ENCODE results near the gene CD163L1.
A peak's percentile ranks its signal among the peaks of the same experiment; 100 is the strongest.

The CD163L1 gene

GRCh38 chr12:7472060-7472459 is 28.1 kb upstream of the CD163L1 start:
- no peaks in the 10 kb centered on the region for H3K27me3 Mint-ChIP-seq (ENCODE audit: low read depth, poor library complexity)
- no peaks in the 10 kb centered on the region for H3K4me1 Mint-ChIP-seq
- H3K36me3 Mint-ChIP-seq (ENCODE audit: low read depth), result no peaks in the 10 kb centered on the region
- no peak overlapping the region for H3K27ac Mint-ChIP-seq
- H3K9me3 Mint-ChIP-seq, result peaks cover 29% of the 10 kb centered on the region
- TF ChIP-seq CTCF (IDR thresholded peaks at IDR 0.05), result no peak
- no peak overlapping the region for H3K4me3 Mint-ChIP-seq
- no peak for DNase-seq

GRCh38 chr12:7460375-7461259 is 16.7 kb upstream of the CD163L1 start:
- peak; percentile 93 for TF ChIP-seq CTCF (IDR thresholded peaks at IDR 0.05)
- peak; percentile 69 for DNase-seq
- Mint-ChIP-seq H3K27me3 (ENCODE audit: low read depth, poor library complexity) (peaks cover 4% of the 10 kb centered on the region), H3K9me3 (no peaks in the 10 kb centered on the region), H3K36me3 (ENCODE audit: low read depth) (no peaks in the 10 kb centered on the region), H3K4me3 (no peak overlapping the region), H3K4me1 (no peaks in the 10 kb centered on the region), H3K27ac (no peak overlapping the region)

- no peak overlapping the region for H3K27ac Mint-ChIP-seq
- H3K27me3 Mint-ChIP-seq (ENCODE audit: low read depth, poor library complexity), result peaks cover 4% of the 10 kb centered on the region
- H3K4me3 Mint-ChIP-seq, result no peak overlapping the region
- H3K36me3 Mint-ChIP-seq (ENCODE audit: low read depth), result no peaks in the 10 kb centered on the region
- DNase-seq, result no peak
- no peaks in the 10 kb centered on the region for H3K9me3 Mint-ChIP-seq
- no peaks in the 10 kb centered on the region for H3K4me1 Mint-ChIP-seq
- TF ChIP-seq CTCF (IDR thresholded peaks at IDR 0.05), result no peak
Measured at GRCh38 chr12:7459973-7460372, 16.0 kb upstream of the CD163L1 start.

- Mint-ChIP-seq H3K4me3 (no peak overlapping the region), H3K27me3 (ENCODE audit: low read depth, poor library complexity) (peaks cover 6% of the 10 kb centered on the region), H3K27ac (no peak overlapping the region), H3K4me1 (no peaks in the 10 kb centered on the region), H3K36me3 (ENCODE audit: low read depth) (no peaks in the 10 kb centered on the region), H3K9me3 (peaks cover 6% of the 10 kb centered on the region)
- DNase-seq, result no peak
- TF ChIP-seq CTCF (IDR thresholded peaks at IDR 0.05), result no peak
Measured at GRCh38 chr12:7451756-7452155, 7.8 kb upstream of the CD163L1 start.

GRCh38 chr12:7450667-7451066 is 6.7 kb upstream of the CD163L1 start:
- DNase-seq, result no peak
- Mint-ChIP-seq H3K4me1 (no peaks in the 10 kb centered on the region), H3K36me3 (ENCODE audit: low read depth) (no peaks in the 10 kb centered on the region), H3K27me3 (ENCODE audit: low read depth, poor library complexity) (peaks cover 6% of the 10 kb centered on the region), H3K4me3 (no peak overlapping the region), H3K27ac (no peak overlapping the region), H3K9me3 (peaks cover 6% of the 10 kb centered on the region)
- TF ChIP-seq CTCF (IDR thresholded peaks at IDR 0.05), result no peak

- Mint-ChIP-seq H3K4me3 (no peak overlapping the region), H3K27me3 (ENCODE audit: low read depth, poor library complexity) (peaks cover 6% of the 10 kb centered on the region), H3K36me3 (ENCODE audit: low read depth) (no peaks in the 10 kb centered on the region), H3K4me1 (no peaks in the 10 kb centered on the region), H3K9me3 (no peaks in the 10 kb centered on the region), H3K27ac (no peak overlapping the region)
- TF ChIP-seq CTCF (IDR thresholded peaks at IDR 0.05), result no peak
- no peak for DNase-seq
Measured at GRCh38 chr12:7448099-7448498, 4.1 kb upstream of the CD163L1 start.

All from nephron progenitor cell (in vitro differentiated cells).